Breast epithelium (tissue), 4 donors: ENCODE measurements around the gene SACS. TPM values are rescaled to one million over a fixed set of nuclear protein-coding genes. Genes with fewer than 3 reads are reported as not detected.

Experiments used
- DNase-seq, 2 donors: peaks; one replicate each; pipeline ENCODE4 v3.0.0-alpha.2; 2019; ENCODE audit warnings: low spot score in 2 of 2
- H3K27ac ChIP-seq, 2 donors: fragments of 200-600 bp; sonication (generic) in 1 of 2; one replicate each; pipeline ENCODE4 v1.5.1; 2016 to 2019; ENCODE audit warnings: mild to moderate bottlenecking in 1 of 2
- H3K27me3 ChIP-seq, 2 donors: fragments of 200-600 bp; sonication (generic) in 1 of 2; one replicate each; pipeline versions ENCODE4 v1.5.1 to v1.6.0; 2017 to 2019; ENCODE audit warnings: control low read depth in 1 of 2, mild to moderate bottlenecking in 1 of 2
- H3K36me3 ChIP-seq: fragments of 200-600 bp; one replicate; pipeline ENCODE4 v1.5.1; 2019
- H3K4me1 ChIP-seq, 2 donors: fragments of 200-600 bp; sonication (generic); one replicate each; pipeline ENCODE4 v1.5.1; 2016 to 2019; ENCODE audit warnings: control low read depth in 1 of 2
- H3K4me3 ChIP-seq, 3 donors: fragments of 200-600 bp; sonication (generic); 1 replicate in 2 of 3; 2 replicates in 1 of 3; pipeline ENCODE4 v1.5.1; 2016 to 2019; ENCODE audit warnings: mild to moderate bottlenecking in 3 of 3, moderate library complexity in 2 of 3
- H3K9me3 ChIP-seq, 2 donors: fragments of 200-600 bp; sonication (generic) in 1 of 2; one replicate each; pipeline ENCODE4 v1.5.1; 2016 to 2019; ENCODE audit warnings: control low read depth in 1 of 2
- CTCF ChIP-seq, 3 donors: fragments of 450-650 bp; IDR thresholded peaks; one replicate each; pipeline ENCODE4 v1.5.1; 2016 to 2017; ENCODE audit warnings: antibody characterized with exemption in 3 of 3, mild to moderate bottlenecking in 3 of 3, moderate library complexity in 3 of 3
- POLR2A ChIP-seq: fragments of 450-650 bp; IDR thresholded peaks from one replicate; pipeline ENCODE4 v1.6.1; 2016; ENCODE audit warnings: antibody characterized with exemption, mild to moderate bottlenecking, moderate library complexity
- POLR2AphosphoS5 ChIP-seq, 3 donors: sonication (generic); formaldehyde crosslinking; IDR thresholded peaks; one replicate each; pipeline ENCODE4 v1.6.1; 2017; ENCODE audit warnings: antibody characterized with exemption in 3 of 3
- intact Hi-C: fragments of 100-400 bp; cut with DNase I; formaldehyde crosslinking; loops from one replicate; pipeline ENCODE4 v1.15.1; 2023; ENCODE audit warnings: low total_unique reads
- total RNA-seq, 3 donors: library from RNA; depleted of rRNA; stranded (reverse); fragments of >200 nt; gene quantifications; one replicate each; pipeline ENCODE4 v1.1.0, GENCODE V29; 2016

The SACS gene
- total RNA-seq, 3 donors from 2014 or later = 26.2 to 36.3 (median 32.4) TPM

- Histone ChIP-seq H3K36me3 (no peaks in the 10 kb centered on the region), H3K4me1 (no peaks in the 10 kb centered on the region), H3K27me3 (no peaks in the 10 kb centered on the region), H3K9me3 (no peaks in the 10 kb centered on the region), H3K4me3 (no peak overlapping the region), H3K27ac (no peak overlapping the region)
- DNase-seq = no peak
- TF ChIP-seq POLR2A (no peak), CTCF (IDR thresholded peaks at IDR 0.05) (no peak), POLR2AphosphoS5 (IDR thresholded peaks at IDR 0.05) (no peak)
- intact Hi-C loops = no loop called here
These were observed 40.4 kb downstream of the SACS start for GRCh38 chr13:23392925-23393645.

GRCh38 chr13:23392313-23392712 is 41.2 kb downstream of the SACS start:
- no peaks in the 10 kb centered on the region for H3K9me3 ChIP-seq
- DNase-seq = no peak
- H3K4me3 ChIP-seq = no peak overlapping the region
- H3K27ac ChIP-seq = no peak overlapping the region
- intact Hi-C loops = no loop called here
- no peaks in the 10 kb centered on the region for H3K36me3 ChIP-seq
- TF ChIP-seq CTCF (IDR thresholded peaks at IDR 0.05) (no peak), POLR2AphosphoS5 (IDR thresholded peaks at IDR 0.05) (no peak), POLR2A (no peak)
- H3K27me3 ChIP-seq = no peaks in the 10 kb centered on the region
- H3K4me1 ChIP-seq = no peaks in the 10 kb centered on the region

- Histone ChIP-seq H3K27ac (no peak overlapping the region), H3K27me3 (no peaks in the 10 kb centered on the region), H3K36me3 (no peaks in the 10 kb centered on the region), H3K9me3 (no peaks in the 10 kb centered on the region), H3K4me1 (no peaks in the 10 kb centered on the region), H3K4me3 (no peak overlapping the region)
- TF ChIP-seq CTCF (IDR thresholded peaks at IDR 0.05) (no peak), POLR2A (no peak), POLR2AphosphoS5 (IDR thresholded peaks at IDR 0.05) (no peak)
- DNase-seq = no peak
- intact Hi-C loops = no loop called here
These were observed 41.8 kb downstream of the SACS start for GRCh38 chr13:23391752-23392151.

GRCh38 chr13:23386533-23386932 is 47.0 kb downstream of the SACS start:
- no peak for DNase-seq

GRCh38 chr13:23385931-23386330 is 47.6 kb downstream of the SACS start:
- intact Hi-C loops = no loop called here
- no peak for DNase-seq
- no peaks in the 10 kb centered on the region for H3K36me3 ChIP-seq
- H3K9me3 ChIP-seq = no peaks in the 10 kb centered on the region
- H3K4me3 ChIP-seq = no peak overlapping the region
- H3K4me1 ChIP-seq = no peaks in the 10 kb centered on the region
- H3K27ac ChIP-seq = no peak overlapping the region
- H3K27me3 ChIP-seq = no peaks in the 10 kb centered on the region
- TF ChIP-seq POLR2AphosphoS5 (IDR thresholded peaks at IDR 0.05) = no peak
- TF ChIP-seq POLR2A = no peak
- TF ChIP-seq CTCF (IDR thresholded peaks at IDR 0.05) = no peak

More at GRCh38 chr13:23386533-23386932, 47.0 kb downstream of the SACS start:
- no peak overlapping the region for H3K27ac ChIP-seq
- H3K4me1 ChIP-seq = no peaks in the 10 kb centered on the region
- H3K27me3 ChIP-seq = no peaks in the 10 kb centered on the region
- H3K9me3 ChIP-seq = no peaks in the 10 kb centered on the region
- H3K36me3 ChIP-seq = no peaks in the 10 kb centered on the region
- intact Hi-C loops = no loop called here
- H3K4me3 ChIP-seq = no peak overlapping the region
- TF ChIP-seq POLR2AphosphoS5 (IDR thresholded peaks at IDR 0.05) (no peak), CTCF (IDR thresholded peaks at IDR 0.05) (no peak)
